Measurements from ENCODE around the gene CACNA2D4. TPM values are rescaled to one million over a fixed set of nuclear protein-coding genes. Genes with fewer than 3 reads are reported as not detected.

CACNA2D4 gene
- polyA plus RNA-seq, 3 donors, result 17.8 to 87.7 (median 22.1) TPM

DNA sequence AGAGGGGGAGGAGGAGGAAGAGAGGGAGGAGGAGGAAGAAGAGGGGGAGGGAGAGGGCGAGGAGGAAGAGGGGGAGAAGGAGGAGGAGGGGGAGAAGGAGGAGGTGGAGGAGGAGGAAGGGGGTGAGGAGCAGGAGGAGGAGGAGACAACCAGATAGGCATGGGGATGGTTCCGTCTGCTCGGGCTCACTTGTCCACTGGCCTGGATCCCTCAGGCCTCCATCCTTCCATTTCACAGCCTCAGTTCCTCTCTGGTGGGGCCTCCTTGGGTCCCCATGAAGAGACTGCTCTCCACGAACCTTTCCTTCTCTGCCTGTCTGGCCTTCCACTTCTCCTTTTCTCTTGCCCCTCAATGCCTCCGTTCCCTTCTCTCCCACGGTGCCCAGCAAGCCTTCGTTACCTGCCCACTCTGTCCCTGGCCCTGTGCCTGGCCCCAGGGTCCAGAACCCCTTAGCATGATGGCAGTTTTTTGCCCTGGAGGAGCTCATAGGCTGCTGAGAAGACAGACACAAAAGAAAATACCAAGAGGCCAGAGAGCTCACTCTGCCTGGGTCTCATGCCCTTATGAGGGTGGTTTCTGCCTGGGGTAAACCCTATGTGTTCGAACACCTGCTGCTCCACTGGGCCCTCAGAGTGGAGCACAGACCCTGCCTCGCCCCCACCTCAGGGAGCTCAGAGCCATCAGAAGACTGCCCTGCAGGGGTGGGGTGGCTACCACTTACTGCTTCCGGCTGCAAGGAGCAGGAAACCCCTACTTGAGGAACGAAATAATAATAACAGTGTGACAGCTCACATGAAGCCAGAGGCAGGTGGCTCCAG is 11.7 kb upstream of the CACNA2D4 start:
- Histone ChIP-seq H3K4me3 (replicated peaks in 1 of 3; ENCODE audit: low read depth in 2 of 3, low read length in 3 of 3) (peak overlapping the region in 1 of 3 experiments; percentile 3), H3K9ac (ENCODE audit: insufficient read depth, low read length, poor library complexity, severe bottlenecking) (no peak overlapping the region), H3K27me3 (ENCODE audit: control insufficient read depth in 2 of 2, insufficient read depth in 2 of 2, low read length in 2 of 2) (no peaks in the 10 kb centered on the region), H3K36me3 (replicated peaks in 1 of 2; ENCODE audit: control insufficient read depth in 1 of 2, insufficient read depth in 2 of 2, low read length in 2 of 2) (no peaks in the 10 kb centered on the region), H3K79me2 (ENCODE audit: insufficient read depth, low read length) (no peaks in the 10 kb centered on the region), H3K9me3 (replicated peaks in 1 of 2; ENCODE audit: control insufficient read depth in 1 of 2, insufficient read depth in 1 of 2, low read length in 2 of 2) (no peaks in the 10 kb centered on the region), H3K27ac (ENCODE audit: low read depth in 1 of 2, low read length in 2 of 2) (peak overlapping the region in 1 of 2 donors; percentile 37), H3K4me2 (replicated peaks; ENCODE audit: extremely low read depth, low read length, poor library complexity, severe bottlenecking) (peak overlapping the region; percentile 38), H3K4me1 (ENCODE audit: control insufficient read depth in 1 of 2, insufficient read depth in 2 of 2, low read length in 2 of 2) (peaks cover 18 to 29% of the 10 kb centered on the region in 2 donors), H2AFZ (ENCODE audit: insufficient read depth, low read depth, low read length, poor library complexity, severe bottlenecking) (peak overlapping the region; percentile 51), H4K20me1 (ENCODE audit: insufficient read depth, low read length) (no peaks in the 10 kb centered on the region)
- Mint-ChIP-seq H3K4me3 (peak overlapping the region in 1 of 2 donors; percentile 65), H3K4me1 (peaks cover 27% of the 10 kb centered on the region), H3K27me3 (ENCODE audit: low read depth in 3 of 3) (peaks cover 0 to 11% (median 8%) of the 10 kb centered on the region in 3 donors), H3K27ac (peak overlapping the region in 4 of 7 donors; percentile 19 to 83 (median 47)), H3K36me3 (no peaks in the 10 kb centered on the region), H3K9me3 (peaks cover 0 to 4% (median 0%) of the 10 kb centered on the region in 7 donors)
- intact Hi-C loops (cut with micrococcal nuclease), result no loop called here
- 29% methylated on average over 7 of the region's 11 CpGs for WGBS (ENCODE audit: insufficient coverage)
- TF ChIP-seq, protein P1, sequence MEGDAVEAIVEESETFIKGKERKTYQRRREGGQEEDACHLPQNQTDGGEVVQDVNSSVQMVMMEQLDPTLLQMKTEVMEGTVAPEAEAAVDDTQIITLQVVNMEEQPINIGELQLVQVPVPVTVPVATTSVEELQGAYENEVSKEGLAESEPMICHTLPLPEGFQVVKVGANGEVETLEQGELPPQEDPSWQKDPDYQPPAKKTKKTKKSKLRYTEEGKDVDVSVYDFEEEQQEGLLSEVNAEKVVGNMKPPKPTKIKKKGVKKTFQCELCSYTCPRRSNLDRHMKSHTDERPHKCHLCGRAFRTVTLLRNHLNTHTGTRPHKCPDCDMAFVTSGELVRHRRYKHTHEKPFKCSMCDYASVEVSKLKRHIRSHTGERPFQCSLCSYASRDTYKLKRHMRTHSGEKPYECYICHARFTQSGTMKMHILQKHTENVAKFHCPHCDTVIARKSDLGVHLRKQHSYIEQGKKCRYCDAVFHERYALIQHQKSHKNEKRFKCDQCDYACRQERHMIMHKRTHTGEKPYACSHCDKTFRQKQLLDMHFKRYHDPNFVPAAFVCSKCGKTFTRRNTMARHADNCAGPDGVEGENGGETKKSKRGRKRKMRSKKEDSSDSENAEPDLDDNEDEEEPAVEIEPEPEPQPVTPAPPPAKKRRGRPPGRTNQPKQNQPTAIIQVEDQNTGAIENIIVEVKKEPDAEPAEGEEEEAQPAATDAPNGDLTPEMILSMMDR (IDR thresholded peaks at IDR 0.05), result no peak
- DNase-seq, result peak in 2 of 3 donors; percentile 31 to 38

DNA sequence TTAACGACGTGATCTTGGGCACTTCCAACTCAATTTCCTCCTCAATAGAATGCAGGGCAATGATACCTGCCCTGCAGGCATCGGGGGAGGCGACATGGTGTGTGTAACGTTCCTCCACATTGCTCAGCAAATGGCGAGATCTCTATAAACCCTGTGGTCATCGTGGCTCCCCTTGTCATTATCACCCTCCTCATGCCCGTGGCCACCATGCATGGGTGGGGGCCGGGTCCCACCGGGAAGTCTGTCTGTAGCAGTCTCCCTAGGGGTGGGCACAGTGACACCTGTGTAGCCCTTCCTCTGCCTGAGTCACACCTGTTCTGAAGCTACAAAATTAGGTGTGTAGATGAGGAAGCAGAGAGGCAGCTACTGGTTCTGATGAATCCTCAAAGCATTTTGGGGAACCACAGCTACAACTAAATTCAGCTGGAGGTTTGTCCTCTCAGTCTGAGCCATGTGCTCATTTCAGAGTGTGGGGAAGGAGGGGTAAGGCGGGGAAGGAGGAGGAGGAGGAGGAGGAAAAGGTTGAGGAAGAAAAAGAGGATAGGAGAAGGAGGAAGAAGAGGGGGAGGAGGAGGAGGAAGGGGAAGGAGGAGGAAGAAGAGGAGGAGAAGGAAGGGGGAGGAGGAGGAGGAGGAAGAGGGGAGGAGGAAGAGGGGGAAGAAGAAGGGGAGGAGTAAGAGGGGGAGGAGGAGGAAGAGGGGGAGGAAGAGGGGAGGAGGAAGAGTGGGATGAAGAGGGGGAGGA is 11.0 kb upstream of the CACNA2D4 start:
- H3K36me3 ChIP-seq (replicated peaks in 1 of 2; ENCODE audit: control insufficient read depth in 1 of 2, insufficient read depth in 2 of 2, low read length in 2 of 2), result no peaks in the 10 kb centered on the region
- peaks cover 26 to 37% of the 10 kb centered on the region in 2 donors for H3K4me1 ChIP-seq (ENCODE audit: control insufficient read depth in 1 of 2, insufficient read depth in 2 of 2, low read length in 2 of 2)
- peaks cover 4 to 12% (median 11%) of the 10 kb centered on the region in 3 donors for H3K27me3 Mint-ChIP-seq (ENCODE audit: low read depth in 3 of 3)
- DNase-seq, result peak in 1 of 3 donors; percentile 8
- peaks cover 35% of the 10 kb centered on the region for H3K4me1 Mint-ChIP-seq
- no peak overlapping the region for H2AFZ ChIP-seq (ENCODE audit: insufficient read depth, low read depth, low read length, poor library complexity, severe bottlenecking)
- peak overlapping the region in 1 of 3 experiments; percentile 3 for H3K4me3 ChIP-seq (replicated peaks in 1 of 3; ENCODE audit: low read depth in 2 of 3, low read length in 3 of 3)
- H3K27me3 ChIP-seq (ENCODE audit: control insufficient read depth in 2 of 2, insufficient read depth in 2 of 2, low read length in 2 of 2), result no peaks in the 10 kb centered on the region
- H3K9me3 ChIP-seq (replicated peaks in 1 of 2; ENCODE audit: control insufficient read depth in 1 of 2, insufficient read depth in 1 of 2, low read length in 2 of 2), result no peaks in the 10 kb centered on the region
- peaks cover 0 to 4% (median 0%) of the 10 kb centered on the region in 7 donors for H3K9me3 Mint-ChIP-seq
- H3K4me2 ChIP-seq (replicated peaks; ENCODE audit: extremely low read depth, low read length, poor library complexity, severe bottlenecking), result peak overlapping the region; percentile 38
- H3K27ac Mint-ChIP-seq, result peak overlapping the region in 1 of 7 donors; percentile 43
- no peaks in the 10 kb centered on the region for H4K20me1 ChIP-seq (ENCODE audit: insufficient read depth, low read length)
- H3K4me3 Mint-ChIP-seq, result no peak overlapping the region
- H3K79me2 ChIP-seq (ENCODE audit: insufficient read depth, low read length), result no peaks in the 10 kb centered on the region
- 57% methylated on average over 1 of the region's 11 CpGs for WGBS (ENCODE audit: insufficient coverage)
- peak overlapping the region in 1 of 2 donors; percentile 7 for H3K27ac ChIP-seq (ENCODE audit: low read depth in 1 of 2, low read length in 2 of 2)
- TF ChIP-seq, protein P1 (IDR thresholded peaks at IDR 0.05), result no peak
- H3K36me3 Mint-ChIP-seq, result no peaks in the 10 kb centered on the region
- no peak overlapping the region for H3K9ac ChIP-seq (ENCODE audit: insufficient read depth, low read length, poor library complexity, severe bottlenecking)
- intact Hi-C loops (cut with micrococcal nuclease), result no loop called here
